Measurements from ENCODE around the gene UBE2QL1. TPM values are rescaled to one million over a fixed set of nuclear protein-coding genes. Genes with fewer than 3 reads are reported as not detected.

Gene UBE2QL1
- total RNA-seq, 2 experiments from 2014 or later = not detected

GRCh38 chr5:6411141-6411540 lies 37.5 kb upstream of the UBE2QL1 start:
- Mint-ChIP-seq H3K36me3 (no peaks in the 10 kb centered on the region), H3K4me1 (ENCODE audit: low read depth) (no peaks in the 10 kb centered on the region), H3K9me3 (no peaks in the 10 kb centered on the region), H3K4me3 (no peak overlapping the region), H3K27me3 (peaks cover 20% of the 10 kb centered on the region), H3K27ac (no peak overlapping the region)
- CTCF ChIA-PET = no interaction called here
- intact Hi-C loops (cut with micrococcal nuclease) = no loop called here
- no peak for DNase-seq
- POLR2A ChIA-PET = no interaction called here

GRCh38 chr5:6412811-6413210 lies 35.8 kb upstream of the UBE2QL1 start:
- intact Hi-C loops (cut with micrococcal nuclease) = no loop called here
- Mint-ChIP-seq H3K4me3 (no peak overlapping the region), H3K36me3 (no peaks in the 10 kb centered on the region), H3K9me3 (no peaks in the 10 kb centered on the region), H3K27ac (no peak overlapping the region), H3K4me1 (ENCODE audit: low read depth) (no peaks in the 10 kb centered on the region), H3K27me3 (peaks cover 10% of the 10 kb centered on the region)
- ChIA-PET POLR2A (no interaction called here), CTCF (no interaction called here)
- DNase-seq = no peak

- no peak for DNase-seq
- ChIA-PET CTCF (no interaction called here), POLR2A (no interaction called here)
- Mint-ChIP-seq H3K27ac (no peak overlapping the region), H3K4me3 (no peak overlapping the region), H3K27me3 (peaks cover 7% of the 10 kb centered on the region), H3K9me3 (no peaks in the 10 kb centered on the region), H3K36me3 (no peaks in the 10 kb centered on the region), H3K4me1 (ENCODE audit: low read depth) (no peaks in the 10 kb centered on the region)
- intact Hi-C loops (cut with micrococcal nuclease) = no loop called here
Observed at GRCh38 chr5:6417657-6418056, 31.0 kb upstream of the UBE2QL1 start.

- H3K4me3 Mint-ChIP-seq = no peak overlapping the region
- intact Hi-C loops (cut with micrococcal nuclease) = no loop called here
- no peaks in the 10 kb centered on the region for H3K9me3 Mint-ChIP-seq
- H3K27me3 Mint-ChIP-seq = peaks cover 7% of the 10 kb centered on the region
- H3K27ac Mint-ChIP-seq = no peak overlapping the region
- H3K36me3 Mint-ChIP-seq = no peaks in the 10 kb centered on the region
- DNase-seq = no peak
- POLR2A ChIA-PET = no interaction called here
- no peaks in the 10 kb centered on the region for H3K4me1 Mint-ChIP-seq (ENCODE audit: low read depth)
- CTCF ChIA-PET = no interaction called here
Observed at GRCh38 chr5:6418679-6419276, 29.9 kb upstream of the UBE2QL1 start.

- H3K4me3 Mint-ChIP-seq = no peak overlapping the region
- no peaks in the 10 kb centered on the region for H3K36me3 Mint-ChIP-seq
- no peak overlapping the region for H3K27ac Mint-ChIP-seq
- peaks cover 5% of the 10 kb centered on the region for H3K27me3 Mint-ChIP-seq
- CTCF ChIA-PET = no interaction called here
- intact Hi-C loops (cut with micrococcal nuclease) = no loop called here
- POLR2A ChIA-PET = no interaction called here
- DNase-seq = no peak
- H3K9me3 Mint-ChIP-seq = no peaks in the 10 kb centered on the region
- no peaks in the 10 kb centered on the region for H3K4me1 Mint-ChIP-seq (ENCODE audit: low read depth)
Observed at GRCh38 chr5:6419340-6419852, 29.3 kb upstream of the UBE2QL1 start.

GRCh38 chr5:6423327-6424109 lies 25.1 kb upstream of the UBE2QL1 start:
- Mint-ChIP-seq H3K27ac (no peak overlapping the region), H3K36me3 (no peaks in the 10 kb centered on the region), H3K9me3 (no peaks in the 10 kb centered on the region), H3K4me1 (ENCODE audit: low read depth) (no peaks in the 10 kb centered on the region), H3K27me3 (peaks cover 8% of the 10 kb centered on the region), H3K4me3 (no peak overlapping the region)
- ChIA-PET POLR2A (no interaction called here), CTCF (no interaction called here)
- DNase-seq = no peak
- intact Hi-C loops (cut with micrococcal nuclease) = no loop called here

GRCh38 chr5:6424110-6424659 lies 24.5 kb upstream of the UBE2QL1 start:
- Mint-ChIP-seq H3K9me3 (no peaks in the 10 kb centered on the region), H3K27ac (no peak overlapping the region), H3K4me3 (no peak overlapping the region), H3K4me1 (ENCODE audit: low read depth) (no peaks in the 10 kb centered on the region), H3K27me3 (peaks cover 8% of the 10 kb centered on the region), H3K36me3 (no peaks in the 10 kb centered on the region)
- intact Hi-C loops (cut with micrococcal nuclease) = no loop called here
- CTCF ChIA-PET = no interaction called here
- DNase-seq = no peak
- POLR2A ChIA-PET = no interaction called here

GRCh38 chr5:6424700-6425099 lies 24.0 kb upstream of the UBE2QL1 start:
- no peaks in the 10 kb centered on the region for H3K36me3 Mint-ChIP-seq
- ChIA-PET CTCF (no interaction called here), POLR2A (no interaction called here)
- H3K27ac Mint-ChIP-seq = no peak overlapping the region
- H3K9me3 Mint-ChIP-seq = no peaks in the 10 kb centered on the region
- no peaks in the 10 kb centered on the region for H3K4me1 Mint-ChIP-seq (ENCODE audit: low read depth)
- intact Hi-C loops (cut with micrococcal nuclease) = no loop called here
- H3K4me3 Mint-ChIP-seq = no peak overlapping the region
- DNase-seq = no peak
- H3K27me3 Mint-ChIP-seq = peaks cover 7% of the 10 kb centered on the region

GRCh38 chr5:6427694-6428093 lies 21.0 kb upstream of the UBE2QL1 start:
- intact Hi-C loops (cut with micrococcal nuclease) = no loop called here
- Mint-ChIP-seq H3K4me3 (no peak overlapping the region), H3K36me3 (no peaks in the 10 kb centered on the region), H3K27ac (no peak overlapping the region), H3K9me3 (no peaks in the 10 kb centered on the region), H3K4me1 (ENCODE audit: low read depth) (no peaks in the 10 kb centered on the region), H3K27me3 (peaks cover 13% of the 10 kb centered on the region)
- CTCF ChIA-PET = no interaction called here
- POLR2A ChIA-PET = no interaction called here
- no peak for DNase-seq

- H3K27ac Mint-ChIP-seq = no peak overlapping the region
- ChIA-PET CTCF (no interaction called here), POLR2A (no interaction called here)
- no peak overlapping the region for H3K4me3 Mint-ChIP-seq
- DNase-seq = no peak
- H3K4me1 Mint-ChIP-seq (ENCODE audit: low read depth) = no peaks in the 10 kb centered on the region
- intact Hi-C loops (cut with micrococcal nuclease) = no loop called here
- no peaks in the 10 kb centered on the region for H3K9me3 Mint-ChIP-seq
- no peaks in the 10 kb centered on the region for H3K36me3 Mint-ChIP-seq
- H3K27me3 Mint-ChIP-seq = peaks cover 26% of the 10 kb centered on the region
Observed at GRCh38 chr5:6430418-6431028, 18.1 kb upstream of the UBE2QL1 start.

- ChIA-PET CTCF (no interaction called here), POLR2A (no interaction called here)
- DNase-seq = no peak
- H3K4me1 Mint-ChIP-seq (ENCODE audit: low read depth) = no peaks in the 10 kb centered on the region
- H3K27me3 Mint-ChIP-seq = peaks cover 30% of the 10 kb centered on the region
- H3K4me3 Mint-ChIP-seq = no peak overlapping the region
- intact Hi-C loops (cut with micrococcal nuclease) = no loop called here
- H3K9me3 Mint-ChIP-seq = no peaks in the 10 kb centered on the region
- H3K36me3 Mint-ChIP-seq = no peaks in the 10 kb centered on the region
- H3K27ac Mint-ChIP-seq = no peak overlapping the region
Observed at GRCh38 chr5:6431214-6432195, 17.2 kb upstream of the UBE2QL1 start.

- Mint-ChIP-seq H3K27ac (no peak overlapping the region), H3K4me3 (no peak overlapping the region), H3K36me3 (no peaks in the 10 kb centered on the region), H3K9me3 (no peaks in the 10 kb centered on the region), H3K27me3 (peaks cover 30% of the 10 kb centered on the region), H3K4me1 (ENCODE audit: low read depth) (no peaks in the 10 kb centered on the region)
- DNase-seq = no peak
- intact Hi-C loops (cut with micrococcal nuclease) = no loop called here
- CTCF ChIA-PET = no interaction called here
- POLR2A ChIA-PET = no interaction called here
Observed at GRCh38 chr5:6432206-6432605, 16.5 kb upstream of the UBE2QL1 start.

All from activated CD4-positive, alpha-beta memory T cell treated with anti-CD3 and anti-CD28 coated beads for 36 hours (primary cell).